ENCODE measurements around the gene PLPP7. TPM values are rescaled to one million over a fixed set of nuclear protein-coding genes. Genes with fewer than 3 reads are reported as not detected.
"Not testable (repeated sequence)": the region's sequence is repeated elsewhere in the genome, so short reads cannot be mapped to it uniquely, and the experiment has no call there.

PLPP7 gene
- polyA plus RNA-seq, 1 of the 3 experiments (the other 2 are of a cell fraction): 8.6 TPM

DNA sequence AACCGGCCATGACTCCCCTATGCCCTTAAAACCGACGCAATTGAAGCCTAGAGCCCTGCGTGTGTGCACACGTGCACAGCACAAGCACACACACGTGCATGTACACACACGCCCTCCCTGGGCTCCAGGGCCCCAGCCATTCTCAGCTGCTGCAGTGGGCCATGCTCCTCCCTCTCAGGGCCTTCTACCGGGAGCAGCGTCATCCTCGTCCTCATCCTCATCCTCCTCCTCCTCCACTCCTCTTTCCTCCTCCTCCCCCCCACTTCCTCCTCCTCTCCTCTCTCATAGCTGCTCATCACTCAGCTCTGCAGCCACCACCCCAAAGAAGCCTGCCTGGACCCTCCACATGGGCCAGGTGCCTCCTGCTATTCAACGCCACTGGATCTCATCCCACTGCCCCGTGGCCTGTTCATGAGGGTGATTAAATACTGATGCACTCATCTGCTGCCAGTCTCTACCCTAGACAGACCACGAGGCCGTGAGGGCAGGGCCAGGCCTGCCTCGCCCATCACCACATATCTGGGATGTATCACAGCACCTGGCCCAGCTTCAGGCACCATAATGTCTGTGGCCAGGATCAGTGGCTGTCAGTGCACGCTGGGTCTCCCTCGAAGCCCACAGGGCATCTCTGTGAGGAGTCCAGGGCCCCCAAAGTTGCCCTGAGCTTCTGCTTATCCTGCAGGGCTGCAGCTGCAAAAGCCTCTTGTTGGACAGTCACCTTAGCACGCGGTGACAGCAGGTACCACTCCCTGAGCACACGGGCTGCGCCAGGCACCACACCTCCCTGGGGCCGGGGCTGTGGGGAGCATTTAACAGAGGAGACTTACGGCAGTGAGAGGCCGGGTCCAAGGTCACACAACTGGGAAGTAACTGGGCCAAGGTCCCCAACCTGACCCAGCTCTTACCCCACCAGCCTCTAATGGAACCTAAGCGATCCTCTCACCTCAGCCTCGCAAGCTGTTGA, 23.0 kb upstream of the PLPP7 start:
- Histone ChIP-seq H3K9me3 (no peaks in the 10 kb centered on the region), H3K4me2 (no peak overlapping the region), H3K9ac (no peak overlapping the region), H3K36me3 (replicated peaks in 1 of 2; ENCODE audit: control insufficient read depth in 1 of 2, insufficient read depth in 2 of 2, low read length in 1 of 2) (no peaks in the 10 kb centered on the region), H2AFZ (ENCODE audit: low read depth) (no peak overlapping the region), H3F3A (replicated peaks; ENCODE audit: insufficient read depth) (no peaks in the 10 kb centered on the region), H3K27me3 (ENCODE audit: insufficient read depth) (no peaks in the 10 kb centered on the region), H3K79me2 (ENCODE audit: insufficient read depth) (no peaks in the 10 kb centered on the region), H4K20me1 (ENCODE audit: insufficient read depth) (no peaks in the 10 kb centered on the region), H3K27ac (ENCODE audit: low read depth in 2 of 2, low read length in 1 of 2) (no peak overlapping the region), H3K9me2 (no peaks in the 10 kb centered on the region), H3K4me3 (ENCODE audit: low read depth in 2 of 2, low read length in 1 of 2) (no peak overlapping the region), H3K4me1 (ENCODE audit: control insufficient read depth in 1 of 2, insufficient read depth in 2 of 2, low read depth in 1 of 2, low read length in 1 of 2) (peaks cover 0 to 6% of the 10 kb centered on the region in 2 experiments; a peak in 1 of 4 replicates)
- ChIA-PET POLR2A (no interaction called here), CTCF (no interaction called here)
- DNase-seq: no peak
- TF ChIP-seq FOSL2 (IDR thresholded peaks at IDR 0.05; ENCODE audit: borderline replicate concordance, low read depth): no peak
- TF ChIP-seq, protein P1, sequence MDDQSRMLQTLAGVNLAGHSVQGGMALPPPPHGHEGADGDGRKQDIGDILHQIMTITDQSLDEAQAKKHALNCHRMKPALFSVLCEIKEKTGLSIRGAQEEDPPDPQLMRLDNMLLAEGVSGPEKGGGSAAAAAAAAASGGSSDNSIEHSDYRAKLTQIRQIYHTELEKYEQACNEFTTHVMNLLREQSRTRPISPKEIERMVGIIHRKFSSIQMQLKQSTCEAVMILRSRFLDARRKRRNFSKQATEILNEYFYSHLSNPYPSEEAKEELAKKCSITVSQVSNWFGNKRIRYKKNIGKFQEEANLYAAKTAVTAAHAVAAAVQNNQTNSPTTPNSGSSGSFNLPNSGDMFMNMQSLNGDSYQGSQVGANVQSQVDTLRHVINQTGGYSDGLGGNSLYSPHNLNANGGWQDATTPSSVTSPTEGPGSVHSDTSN (IDR thresholded peaks at IDR 0.05): no peak
- TF ChIP-seq NRF1 (IDR thresholded peaks at IDR 0.05; ENCODE audit: low read depth, low read length): no peak
- TF ChIP-seq, protein P2, sequence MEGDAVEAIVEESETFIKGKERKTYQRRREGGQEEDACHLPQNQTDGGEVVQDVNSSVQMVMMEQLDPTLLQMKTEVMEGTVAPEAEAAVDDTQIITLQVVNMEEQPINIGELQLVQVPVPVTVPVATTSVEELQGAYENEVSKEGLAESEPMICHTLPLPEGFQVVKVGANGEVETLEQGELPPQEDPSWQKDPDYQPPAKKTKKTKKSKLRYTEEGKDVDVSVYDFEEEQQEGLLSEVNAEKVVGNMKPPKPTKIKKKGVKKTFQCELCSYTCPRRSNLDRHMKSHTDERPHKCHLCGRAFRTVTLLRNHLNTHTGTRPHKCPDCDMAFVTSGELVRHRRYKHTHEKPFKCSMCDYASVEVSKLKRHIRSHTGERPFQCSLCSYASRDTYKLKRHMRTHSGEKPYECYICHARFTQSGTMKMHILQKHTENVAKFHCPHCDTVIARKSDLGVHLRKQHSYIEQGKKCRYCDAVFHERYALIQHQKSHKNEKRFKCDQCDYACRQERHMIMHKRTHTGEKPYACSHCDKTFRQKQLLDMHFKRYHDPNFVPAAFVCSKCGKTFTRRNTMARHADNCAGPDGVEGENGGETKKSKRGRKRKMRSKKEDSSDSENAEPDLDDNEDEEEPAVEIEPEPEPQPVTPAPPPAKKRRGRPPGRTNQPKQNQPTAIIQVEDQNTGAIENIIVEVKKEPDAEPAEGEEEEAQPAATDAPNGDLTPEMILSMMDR (IDR thresholded peaks at IDR 0.05): no peak
- no peak for TF ChIP-seq USF1 (IDR thresholded peaks at IDR 0.05; ENCODE audit: borderline replicate concordance, low read depth)
- WGBS (ENCODE audit: low lambda C conversion rate): 85% methylated on average over 21 of the region's 26 CpGs

DNA sequence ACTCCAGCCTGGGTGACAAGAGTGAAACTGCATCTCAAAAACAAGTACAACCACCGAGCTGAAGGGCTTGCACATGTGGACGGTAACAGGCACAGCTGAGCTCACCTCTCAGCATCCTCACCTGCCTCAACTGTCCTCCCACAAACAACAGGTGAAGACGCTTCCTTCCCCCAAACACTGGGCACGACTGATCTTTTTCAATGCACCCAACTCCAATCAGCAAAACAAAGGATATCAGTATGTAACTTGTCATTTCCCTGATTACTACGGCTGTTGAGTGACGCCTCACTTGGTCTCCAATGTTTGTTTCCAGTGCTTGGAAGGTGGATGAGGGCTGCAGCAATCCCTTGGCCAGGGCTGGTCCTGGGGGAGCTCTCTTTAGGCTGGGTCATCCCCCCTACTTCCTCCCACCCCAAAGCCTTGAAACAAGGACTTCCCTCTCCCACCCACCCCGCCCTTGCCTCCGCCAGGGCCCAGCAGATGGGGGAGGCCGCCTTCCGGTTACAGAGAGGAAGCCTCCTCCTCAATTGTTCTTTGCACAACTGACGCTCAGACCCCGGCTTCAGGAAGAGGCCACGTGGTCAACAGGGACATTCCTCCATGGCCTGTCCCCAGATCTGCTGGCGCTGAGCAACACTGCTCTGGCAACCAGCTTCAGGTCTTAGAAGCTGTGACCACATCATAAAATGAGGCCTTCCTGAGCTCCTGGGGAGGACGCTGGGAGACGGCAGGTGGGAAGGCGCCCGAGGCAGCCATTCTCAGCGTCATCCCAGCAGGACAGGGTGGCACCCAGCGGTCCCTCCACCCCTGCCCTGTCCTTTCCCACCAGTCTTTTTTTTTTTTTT, 19.1 kb upstream of the PLPP7 start:
- Histone ChIP-seq H3F3A (replicated peaks; ENCODE audit: insufficient read depth) (no peaks in the 10 kb centered on the region), H4K20me1 (ENCODE audit: insufficient read depth) (no peaks in the 10 kb centered on the region), H3K4me3 (ENCODE audit: low read depth in 2 of 2, low read length in 1 of 2) (no peak overlapping the region), H3K79me2 (ENCODE audit: insufficient read depth) (no peaks in the 10 kb centered on the region), H3K4me1 (ENCODE audit: control insufficient read depth in 1 of 2, insufficient read depth in 2 of 2, low read depth in 1 of 2, low read length in 1 of 2) (no peaks in the 10 kb centered on the region; a peak in 1 of 4 replicates), H3K9me3 (no peaks in the 10 kb centered on the region), H3K9me2 (no peaks in the 10 kb centered on the region), H3K27ac (ENCODE audit: low read depth in 2 of 2, low read length in 1 of 2) (no peak overlapping the region), H3K36me3 (replicated peaks in 1 of 2; ENCODE audit: control insufficient read depth in 1 of 2, insufficient read depth in 2 of 2, low read length in 1 of 2) (no peaks in the 10 kb centered on the region), H3K27me3 (ENCODE audit: insufficient read depth) (no peaks in the 10 kb centered on the region), H2AFZ (ENCODE audit: low read depth) (no peak overlapping the region), H3K9ac (no peak overlapping the region), H3K4me2 (no peak overlapping the region)
- DNase-seq: no peak
- ChIA-PET CTCF (interaction anchor here (0.8 kb wide), 1 partner anchor 92 kb away, joined by 3 read pairs; no protein-coding TSS in a partner anchor), POLR2A (no interaction called here)
- WGBS (ENCODE audit: low lambda C conversion rate): 86% methylated on average over 18 of the region's 20 CpGs
- TF ChIP-seq ZBTB33 (IDR thresholded peaks at IDR 0.05; ENCODE audit: borderline replicate concordance, low read depth): no peak
- TF ChIP-seq MEF2A (IDR thresholded peaks at IDR 0.05; ENCODE audit: borderline replicate concordance, low read depth): no peak
- no peak for TF ChIP-seq JUND (IDR thresholded peaks at IDR 0.05)
- TF ChIP-seq FOXJ3 (CRISPR knock-in tag; IDR thresholded peaks at IDR 0.05): no peak

DNA sequence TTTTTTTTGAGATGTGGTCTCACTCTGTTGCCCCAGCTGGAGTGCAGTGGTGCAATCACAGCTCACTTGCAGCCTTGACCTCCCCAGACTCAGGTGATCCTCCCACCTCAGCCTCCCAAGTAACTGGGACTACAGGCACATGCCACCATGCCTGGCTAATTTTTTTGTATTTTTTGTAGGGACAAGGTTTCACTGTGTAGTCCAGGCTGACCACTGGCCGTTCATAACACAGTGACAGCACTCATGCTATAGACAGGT, 18.6 kb upstream of the PLPP7 start:
- H3K27me3 ChIP-seq (ENCODE audit: insufficient read depth); H2AFZ ChIP-seq (ENCODE audit: low read depth); H3K4me3 ChIP-seq (ENCODE audit: low read depth in 2 of 2, low read length in 1 of 2); H3K79me2 ChIP-seq (ENCODE audit: insufficient read depth); H3K9me3 ChIP-seq; POLR2A ChIA-PET; H3K9ac ChIP-seq; DNase-seq; H3K27ac ChIP-seq (ENCODE audit: low read depth in 2 of 2, low read length in 1 of 2); H3K36me3 ChIP-seq (replicated peaks in 1 of 2; ENCODE audit: control insufficient read depth in 1 of 2, insufficient read depth in 2 of 2, low read length in 1 of 2); H3K9me2 ChIP-seq; H3F3A ChIP-seq (replicated peaks; ENCODE audit: insufficient read depth); H3K4me2 ChIP-seq; H3K4me1 ChIP-seq (ENCODE audit: control insufficient read depth in 1 of 2, insufficient read depth in 2 of 2, low read depth in 1 of 2, low read length in 1 of 2); H4K20me1 ChIP-seq (ENCODE audit: insufficient read depth): not testable (repeated sequence)
- CTCF ChIA-PET: interaction anchor here (0.8 kb wide), 1 partner anchor 92 kb away, joined by 3 read pairs; no protein-coding TSS in a partner anchor
- 93% methylated on average over 1 of the region's 1 CpG for WGBS (ENCODE audit: low lambda C conversion rate)

Measured in SK-N-SH (cell line).